ENCODE data around the gene VPS54. TPM values are rescaled to one million over a fixed set of nuclear protein-coding genes. Genes with fewer than 3 reads are reported as not detected.

Gene VPS54
- total and polyA plus RNA-seq, 9 of the 15 experiments (the other 6 are each of a cell fraction or from before 2014, with no cell fraction given): 4.9 to 23.2 (median 13.2) TPM

DNA sequence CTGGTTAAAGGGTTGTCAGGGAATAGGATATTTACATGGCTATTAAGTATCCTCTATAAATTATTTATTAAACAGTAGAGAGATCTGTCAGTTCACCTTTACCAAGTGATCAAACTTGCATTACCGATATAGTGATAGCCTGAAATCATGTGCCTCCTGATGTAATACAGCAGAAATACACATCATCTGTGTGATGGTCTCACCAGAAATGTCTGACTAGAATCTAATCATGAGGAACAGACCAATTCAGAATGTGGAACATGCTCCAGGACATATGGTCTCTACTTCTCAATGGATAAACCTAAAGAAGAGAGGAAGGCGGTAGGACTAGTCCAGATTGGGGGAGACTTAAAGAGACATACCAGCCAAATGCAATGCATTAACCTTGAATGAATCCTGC is 6.2 kb downstream of the VPS54 start (continued):
- TF ChIP-seq, protein P1, sequence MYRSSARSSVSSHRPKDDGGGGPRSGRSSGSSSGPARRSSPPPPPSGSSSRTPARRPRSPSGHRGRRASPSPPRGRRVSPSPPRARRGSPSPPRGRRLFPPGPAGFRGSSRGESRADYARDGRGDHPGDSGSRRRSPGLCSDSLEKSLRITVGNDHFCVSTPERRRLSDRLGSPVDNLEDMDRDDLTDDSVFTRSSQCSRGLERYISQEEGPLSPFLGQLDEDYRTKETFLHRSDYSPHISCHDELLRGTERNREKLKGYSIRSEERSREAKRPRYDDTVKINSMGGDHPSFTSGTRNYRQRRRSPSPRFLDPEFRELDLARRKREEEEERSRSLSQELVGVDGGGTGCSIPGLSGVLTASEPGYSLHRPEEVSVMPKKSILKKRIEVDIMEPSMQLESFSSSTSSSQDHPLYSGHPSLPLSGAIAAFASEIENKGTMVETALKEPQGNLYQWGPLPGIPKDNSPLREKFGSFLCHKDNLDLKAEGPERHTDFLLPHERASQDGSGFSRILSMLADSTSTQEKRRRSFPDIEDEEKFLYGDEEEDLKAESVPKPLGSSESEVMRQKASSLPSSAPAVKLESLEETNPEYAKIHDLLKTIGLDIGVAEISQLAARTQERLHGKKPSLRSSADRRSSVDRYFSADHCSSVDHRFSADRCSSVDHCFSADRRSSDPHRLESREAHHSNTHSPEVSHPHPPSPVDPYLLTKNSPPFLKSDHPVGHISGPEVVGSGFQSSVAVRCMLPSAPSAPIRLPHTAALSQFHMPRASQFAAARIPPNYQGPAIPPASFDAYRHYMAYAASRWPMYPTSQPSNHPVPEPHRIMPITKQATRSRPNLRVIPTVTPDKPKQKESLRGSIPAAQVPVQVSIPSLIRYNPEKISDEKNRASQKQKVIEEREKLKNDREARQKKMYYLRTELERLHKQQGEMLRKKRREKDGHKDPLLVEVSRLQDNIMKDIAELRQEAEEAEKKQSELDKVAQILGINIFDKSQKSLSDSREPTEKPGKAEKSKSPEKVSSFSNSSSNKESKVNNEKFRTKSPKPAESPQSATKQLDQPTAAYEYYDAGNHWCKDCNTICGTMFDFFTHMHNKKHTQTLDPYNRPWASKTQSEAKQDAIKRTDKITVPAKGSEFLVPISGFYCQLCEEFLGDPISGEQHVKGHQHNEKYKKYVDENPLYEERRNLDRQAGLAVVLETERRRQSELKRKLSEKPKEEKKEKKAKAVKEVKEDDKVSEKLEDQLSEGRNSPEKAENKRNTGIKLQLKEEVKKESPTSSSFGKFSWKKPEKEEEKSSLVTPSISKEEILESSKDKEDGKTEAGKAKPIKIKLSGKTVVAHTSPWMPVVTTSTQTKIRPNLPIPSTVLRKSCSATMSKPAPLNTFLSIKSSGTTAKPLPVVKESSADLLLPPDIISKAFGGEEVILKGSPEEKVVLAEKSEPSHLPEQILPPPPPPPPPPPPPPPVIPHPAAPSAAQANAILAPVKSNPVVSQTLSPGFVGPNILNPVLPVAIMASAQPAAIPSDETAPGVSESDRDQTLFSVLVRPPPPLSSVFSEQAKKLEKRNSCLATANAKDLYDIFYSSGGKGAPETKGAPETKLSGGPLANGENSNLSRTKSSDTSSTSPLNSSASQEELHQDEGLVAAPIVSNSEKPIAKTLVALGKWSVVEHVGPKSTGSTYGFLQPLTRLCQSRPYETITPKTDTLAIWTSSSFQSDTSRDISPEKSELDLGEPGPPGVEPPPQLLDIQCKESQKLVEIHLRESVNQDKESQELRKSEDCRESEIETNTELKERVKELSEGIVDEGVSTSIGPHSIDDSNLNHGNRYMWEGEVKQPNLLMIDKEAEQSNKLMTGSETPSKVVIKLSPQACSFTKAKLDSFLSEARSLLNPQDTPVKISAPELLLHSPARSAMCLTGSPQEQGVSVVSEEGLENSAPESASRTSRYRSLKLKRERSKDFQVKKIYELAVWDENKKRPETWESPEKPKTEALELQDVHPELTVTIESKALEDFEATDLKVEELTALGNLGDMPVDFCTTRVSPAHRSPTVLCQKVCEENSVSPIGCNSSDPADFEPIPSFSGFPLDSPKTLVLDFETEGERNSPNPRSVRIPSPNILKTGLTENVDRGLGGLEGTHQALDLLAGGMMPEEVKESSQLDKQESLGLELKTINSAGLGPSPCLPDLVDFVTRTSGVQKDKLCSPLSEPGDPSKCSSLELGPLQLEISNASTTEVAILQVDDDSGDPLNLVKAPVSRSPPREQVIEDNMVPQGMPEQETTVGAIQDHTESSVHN (IDR thresholded peaks at IDR 0.05; ENCODE audit: borderline replicate concordance in 1 of 2, low read depth in 1 of 2): no peak
- TF ChIP-seq ZNF165 (CRISPR knock-in tag; IDR thresholded peaks at IDR 0.05; ENCODE audit: borderline replicate concordance) (no peak), GTF2A2 (tag; IDR thresholded peaks at IDR 0.05) (no peak), DACH1 (IDR thresholded peaks at IDR 0.05; ENCODE audit: partially characterized antibody) (no peak), DMBX1 (CRISPR knock-in tag; IDR thresholded peaks at IDR 0.05; ENCODE audit: borderline replicate concordance) (no peak), GTF2F1 (IDR thresholded peaks at IDR 0.05; ENCODE audit: low read depth, low read length) (no peak), CEBPG (CRISPR knock-in tag; IDR thresholded peaks at IDR 0.05) (peak; percentile 79), CEBPG (tag; conservative IDR thresholded peaks at IDR 0.05 in 1 of 2, IDR thresholded peaks at IDR 0.05 in 1 of 2) (peak in 1 of 2 experiments; percentile 73; a peak in 2 of 4 replicates), ZFP30 (CRISPR knock-in tag; IDR thresholded peaks at IDR 0.05; ENCODE audit: borderline replicate concordance) (no peak), NFYB (IDR thresholded peaks at IDR 0.05; ENCODE audit: extremely low read depth, insufficient read length) (no peak), RFX5 (IDR thresholded peaks at IDR 0.05; ENCODE audit: low read depth, low read length) (no peak), CBX8 (IDR thresholded peaks at IDR 0.05; ENCODE audit: borderline replicate concordance, extremely low read depth, low read depth, low read length, poor library complexity, severe bottlenecking) (no peak), CREB1 (IDR thresholded peaks at IDR 0.05) (no peak), CREB1 (CRISPR knock-in tag; IDR thresholded peaks at IDR 0.05) (no peak), PCBP1 (IDR thresholded peaks at IDR 0.05; ENCODE audit: low read depth, low read length, poor library complexity, severe bottlenecking) (no peak)
- TF ChIP-seq, protein P2, sequence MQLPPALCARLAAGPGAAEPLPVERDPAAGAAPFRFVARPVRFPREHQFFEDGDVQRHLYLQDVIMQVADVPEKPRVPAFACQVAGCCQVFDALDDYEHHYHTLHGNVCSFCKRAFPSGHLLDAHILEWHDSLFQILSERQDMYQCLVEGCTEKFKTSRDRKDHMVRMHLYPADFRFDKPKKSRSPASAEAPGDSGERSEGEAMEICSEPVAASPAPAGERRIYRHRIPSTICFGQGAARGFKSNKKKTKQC (CRISPR knock-in tag; IDR thresholded peaks at IDR 0.05): no peak
- TF ChIP-seq, protein P3, sequence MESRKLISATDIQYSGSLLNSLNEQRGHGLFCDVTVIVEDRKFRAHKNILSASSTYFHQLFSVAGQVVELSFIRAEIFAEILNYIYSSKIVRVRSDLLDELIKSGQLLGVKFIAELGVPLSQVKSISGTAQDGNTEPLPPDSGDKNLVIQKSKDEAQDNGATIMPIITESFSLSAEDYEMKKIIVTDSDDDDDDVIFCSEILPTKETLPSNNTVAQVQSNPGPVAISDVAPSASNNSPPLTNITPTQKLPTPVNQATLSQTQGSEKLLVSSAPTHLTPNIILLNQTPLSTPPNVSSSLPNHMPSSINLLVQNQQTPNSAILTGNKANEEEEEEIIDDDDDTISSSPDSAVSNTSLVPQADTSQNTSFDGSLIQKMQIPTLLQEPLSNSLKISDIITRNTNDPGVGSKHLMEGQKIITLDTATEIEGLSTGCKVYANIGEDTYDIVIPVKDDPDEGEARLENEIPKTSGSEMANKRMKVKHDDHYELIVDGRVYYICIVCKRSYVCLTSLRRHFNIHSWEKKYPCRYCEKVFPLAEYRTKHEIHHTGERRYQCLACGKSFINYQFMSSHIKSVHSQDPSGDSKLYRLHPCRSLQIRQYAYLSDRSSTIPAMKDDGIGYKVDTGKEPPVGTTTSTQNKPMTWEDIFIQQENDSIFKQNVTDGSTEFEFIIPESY (CRISPR knock-in tag; IDR thresholded peaks at IDR 0.05): no peak
- TF ChIP-seq, protein P4, sequence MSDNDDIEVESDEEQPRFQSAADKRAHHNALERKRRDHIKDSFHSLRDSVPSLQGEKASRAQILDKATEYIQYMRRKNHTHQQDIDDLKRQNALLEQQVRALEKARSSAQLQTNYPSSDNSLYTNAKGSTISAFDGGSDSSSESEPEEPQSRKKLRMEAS (CRISPR knock-in tag; IDR thresholded peaks at IDR 0.05): no peak

All from K562 (cell line).